Brain microvascular endothelial cell (primary cell): ENCODE measurements around the gene B3GALT4.

Experiments used
- DNase-seq: peaks from one replicate; pipeline ENCODE4 v3.0.0-alpha.2; 2020
- H3K27ac ChIP-seq: fragments of 250-450 bp; sonication (Bioruptor Pico); 2 replicates; pipeline ENCODE4 v1.5.1; 2020; ENCODE audit warnings: mild to moderate bottlenecking, moderate library complexity
- H3K27me3 ChIP-seq: fragments of 250-450 bp; sonication (Bioruptor Pico); replicated peaks from 2 replicates; pipeline ENCODE4 v1.5.1; 2020; ENCODE audit warnings: mild to moderate bottlenecking
- H3K36me3 ChIP-seq: fragments of 250-450 bp; sonication (Bioruptor Pico); replicated peaks from 2 replicates; pipeline ENCODE4 v1.5.1; 2020; ENCODE audit warnings: mild to moderate bottlenecking
- H3K4me3 ChIP-seq: 2 replicates; pipeline ENCODE4 v1.5.1; 2011; ENCODE audit warnings: low read depth, mild to moderate bottlenecking, control low read depth, low read length, moderate library complexity
- in situ Hi-C: cut with HindIII; loops from 2 replicates; pipeline ENCODE4 v1.10.0; 2017; ENCODE audit warnings: low sequenced_read_pairs, low pct_ligation_motif_present
- TF ChIP-seq, protein P1 (sequence below): IDR thresholded peaks from 2 replicates; pipeline ENCODE4 v1.5.1; 2011; ENCODE audit warnings: low read depth, mild to moderate bottlenecking, moderate library complexity, low read length, control low read depth, inconsistent platforms; ENCODE audit errors: missing control alignments

Gene B3GALT4

DNA sequence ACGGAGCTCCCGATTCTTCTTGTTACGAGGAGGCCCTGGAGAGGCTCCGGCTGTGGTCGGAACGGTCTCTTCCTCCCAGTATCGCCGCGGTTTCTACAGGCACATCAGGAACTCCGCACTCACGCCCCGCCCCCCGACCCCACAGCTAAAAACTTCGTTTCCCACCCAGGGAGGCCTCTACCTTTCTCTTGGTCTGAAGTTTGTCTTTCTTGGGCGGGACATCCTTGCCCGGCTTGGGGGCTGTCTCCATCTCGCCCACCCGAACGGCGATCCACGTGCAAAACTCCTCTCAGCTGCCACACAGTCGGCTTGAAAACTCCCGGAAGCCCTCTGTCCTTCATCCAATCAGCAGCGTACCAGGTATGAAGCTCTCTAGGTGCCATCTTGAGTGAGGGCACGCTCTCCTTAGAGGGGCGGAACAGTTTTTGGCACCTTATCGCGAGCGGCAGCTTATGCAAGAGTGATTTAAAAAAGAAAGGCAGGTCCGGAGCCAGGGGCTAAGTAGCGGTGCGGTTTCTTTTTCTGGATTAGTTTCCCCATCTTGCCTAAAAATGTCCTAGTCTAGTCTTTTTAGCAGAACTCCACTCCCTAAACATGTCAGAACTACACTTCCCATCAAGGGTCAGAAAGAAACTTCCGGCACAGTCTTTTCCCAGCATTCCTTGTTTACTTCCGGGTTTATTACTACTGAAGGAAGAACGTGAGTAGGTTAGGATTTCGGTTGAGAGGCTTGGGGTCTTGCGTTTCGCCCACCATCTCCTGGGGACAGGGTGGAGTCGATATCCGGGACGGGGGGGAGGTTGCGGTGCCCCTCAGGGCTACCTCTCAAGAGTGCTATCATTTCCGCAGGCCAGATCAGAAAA, 12.2 kb downstream of the B3GALT4 start, which contains the start of the genes PFDN6 and WDR46:
Gene PFDN6 (plus strand): TSS at position 681 of the 863 bp plus-strand sequence. CDS start 256 bp downstream, outside the sequence.
Gene WDR46 (minus strand): TSS at position 319 of the 863 bp plus-strand sequence. CDS start 69 bp downstream, at position 250.
- no peaks in the 10 kb centered on the region for H3K27me3 ChIP-seq
- DNase-seq = peak; percentile 87
- H3K4me3 ChIP-seq = peak within 1 kb of the TSS; percentile 86
- H3K27ac ChIP-seq = peak within 1 kb of the TSS; percentile 69
- TF ChIP-seq, protein P1, sequence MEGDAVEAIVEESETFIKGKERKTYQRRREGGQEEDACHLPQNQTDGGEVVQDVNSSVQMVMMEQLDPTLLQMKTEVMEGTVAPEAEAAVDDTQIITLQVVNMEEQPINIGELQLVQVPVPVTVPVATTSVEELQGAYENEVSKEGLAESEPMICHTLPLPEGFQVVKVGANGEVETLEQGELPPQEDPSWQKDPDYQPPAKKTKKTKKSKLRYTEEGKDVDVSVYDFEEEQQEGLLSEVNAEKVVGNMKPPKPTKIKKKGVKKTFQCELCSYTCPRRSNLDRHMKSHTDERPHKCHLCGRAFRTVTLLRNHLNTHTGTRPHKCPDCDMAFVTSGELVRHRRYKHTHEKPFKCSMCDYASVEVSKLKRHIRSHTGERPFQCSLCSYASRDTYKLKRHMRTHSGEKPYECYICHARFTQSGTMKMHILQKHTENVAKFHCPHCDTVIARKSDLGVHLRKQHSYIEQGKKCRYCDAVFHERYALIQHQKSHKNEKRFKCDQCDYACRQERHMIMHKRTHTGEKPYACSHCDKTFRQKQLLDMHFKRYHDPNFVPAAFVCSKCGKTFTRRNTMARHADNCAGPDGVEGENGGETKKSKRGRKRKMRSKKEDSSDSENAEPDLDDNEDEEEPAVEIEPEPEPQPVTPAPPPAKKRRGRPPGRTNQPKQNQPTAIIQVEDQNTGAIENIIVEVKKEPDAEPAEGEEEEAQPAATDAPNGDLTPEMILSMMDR = no peak
- H3K36me3 ChIP-seq = peaks cover 51% of the 10 kb centered on the region
- in situ Hi-C loops = no loop called here

- DNase-seq = no peak
- Histone ChIP-seq H3K27ac (peak overlapping the region; percentile 69), H3K36me3 (peaks cover 52% of the 10 kb centered on the region), H3K27me3 (no peaks in the 10 kb centered on the region), H3K4me3 (peak overlapping the region; percentile 86)
- TF ChIP-seq, protein P1 = no peak
- in situ Hi-C loops = no loop called here
These were observed 12.9 kb downstream of the B3GALT4 start for GRCh38 chr6:33289784-33290315.

- DNase-seq = no peak
- peaks cover 52% of the 10 kb centered on the region for H3K36me3 ChIP-seq
- in situ Hi-C loops = no loop called here
- H3K27ac ChIP-seq = no peak overlapping the region
- peak overlapping the region; percentile 86 for H3K4me3 ChIP-seq
- TF ChIP-seq, protein P1 = no peak
- H3K27me3 ChIP-seq = no peaks in the 10 kb centered on the region
These were observed 13.5 kb downstream of the B3GALT4 start for GRCh38 chr6:33290459-33290858.

GRCh38 chr6:33292996-33293682, 16.2 kb downstream of the B3GALT4 start:
- no peak for DNase-seq
- H3K36me3 ChIP-seq = peaks cover 39% of the 10 kb centered on the region
- H3K27me3 ChIP-seq = no peaks in the 10 kb centered on the region
- no peak overlapping the region for H3K27ac ChIP-seq
- in situ Hi-C loops = no loop called here
- TF ChIP-seq, protein P1 = no peak
- no peak overlapping the region for H3K4me3 ChIP-seq

GRCh38 chr6:33294086-33294823, 17.3 kb downstream of the B3GALT4 start:
- in situ Hi-C loops = no loop called here
- Histone ChIP-seq H3K27me3 (no peaks in the 10 kb centered on the region), H3K27ac (no peak overlapping the region), H3K4me3 (no peak overlapping the region), H3K36me3 (peaks cover 39% of the 10 kb centered on the region)
- TF ChIP-seq, protein P1 = no peak
- DNase-seq = no peak
